PC-3 (cell line): ENCODE data around the gene ALG8. TPM values are rescaled to one million over a fixed set of nuclear protein-coding genes. Genes with fewer than 3 reads are reported as not detected.

Experiments
- ATAC-seq: fragments of 200-7000 bp; cut with Tn5 transposase; 2 replicates; pipeline ENCODE4 v1.9.1; 2020; ENCODE audit warnings: mild to moderate bottlenecking, moderate library complexity
- BruUV-seq: library from RNA; stranded (reverse); fragments of 400-500 nt; replicated peaks from 2 replicates; lab custom pipeline; 2021; lab: Mats Ljungman, UMichigan
- CTCF ChIA-PET: fragments of 300-600 bp; sonication (Branson Sonifier 250); formaldehyde crosslinking; loops from one replicate; lab custom pipeline; 2022; ENCODE audit warnings: antibody characterized with exemption; lab: Charles Lee
- POLR2A ChIA-PET: fragments of 300-600 bp; sonication (Branson Sonifier 250); formaldehyde crosslinking; loops from one replicate; lab custom pipeline; 2022; ENCODE audit warnings: antibody characterized with exemption; ENCODE audit not compliant: unreplicated experiment; lab: Charles Lee
- DNase-seq: peaks from one replicate; pipeline ENCODE4 v3.0.0-alpha.2; 2015
- H2AFZ ChIP-seq: fragments of 300-600 bp; sonication (generic); 2 replicates; pipeline ENCODE4 v1.6.0; 2016; ENCODE audit warnings: antibody characterized with exemption, low read length
- H3F3A ChIP-seq: fragments of 300-600 bp; sonication (generic); one replicate; pipeline ENCODE4 v1.6.0; 2017; ENCODE audit warnings: antibody characterized with exemption, low read length, control low read depth, mild to moderate bottlenecking; ENCODE audit not compliant: unreplicated experiment
- H3K27ac ChIP-seq: fragments of 300-600 bp; sonication (generic); 2 replicates; pipeline ENCODE4 v1.5.1; 2016; ENCODE audit warnings: mild to moderate bottlenecking, low read length
- H3K27me3 ChIP-seq: fragments of 300-600 bp; sonication (generic); 2 replicates; pipeline ENCODE4 v1.6.1; 2016; ENCODE audit warnings: low read length, mixed read lengths
- H3K36me3 ChIP-seq: fragments of 300-600 bp; sonication (generic); 2 replicates; pipeline ENCODE4 v1.6.1; 2016; ENCODE audit warnings: low read depth, mixed run types, low read length, mixed read lengths
- H3K4me1 ChIP-seq: fragments of 300-600 bp; sonication (generic); 2 replicates; pipeline ENCODE4 v1.5.1; 2016; ENCODE audit warnings: low read length; ENCODE audit not compliant: insufficient read depth
- H3K4me2 ChIP-seq: fragments of 300-600 bp; sonication (generic); 2 replicates; pipeline ENCODE4 v1.6.0; 2016; ENCODE audit warnings: low read length
- H3K4me3 ChIP-seq: fragments of 300-600 bp; sonication (generic); 2 replicates; pipeline ENCODE4 v1.5.1; 2016; ENCODE audit warnings: mild to moderate bottlenecking, low read length, mixed read lengths
- H3K79me2 ChIP-seq: fragments of 300-600 bp; sonication (generic); 2 replicates; pipeline ENCODE4 v1.6.1; 2017; ENCODE audit warnings: low read length, mixed read lengths
- H3K9ac ChIP-seq: fragments of 300-600 bp; sonication (generic); 2 replicates; pipeline ENCODE4 v1.6.0; 2016; ENCODE audit warnings: mild to moderate bottlenecking, low read length
- H3K9me2 ChIP-seq: fragments of 300-600 bp; sonication (generic); replicated peaks from 2 replicates; pipeline ENCODE4 v1.6.1; 2016; ENCODE audit warnings: mixed run types, low read length, mixed read lengths
- H3K9me3 ChIP-seq: fragments of 300-600 bp; sonication (generic); 2 replicates; pipeline ENCODE4 v1.6.1; 2016; ENCODE audit warnings: low read length, mixed read lengths
- H4K20me1 ChIP-seq: fragments of 300-600 bp; sonication (generic); 2 replicates; pipeline ENCODE4 v1.6.1; 2016; ENCODE audit warnings: low read length, mixed read lengths
- EZH2 ChIP-seq: fragments of 300-600 bp; sonication (generic); IDR thresholded peaks from one replicate; pipeline ENCODE4 v1.6.1; 2017; ENCODE audit warnings: antibody characterized with exemption, mild to moderate bottlenecking, low read length; ENCODE audit not compliant: unreplicated experiment
- EZH2phosphoT487 ChIP-seq: fragments of 300-600 bp; sonication (generic); IDR thresholded peaks from 2 replicates; pipeline ENCODE4 v1.6.1; 2018; ENCODE audit warnings: mild to moderate bottlenecking, antibody characterized with exemption, low read length, borderline replicate concordance
- intact Hi-C: fragments of 100-400 bp; cut with micrococcal nuclease; formaldehyde crosslinking; loops from 2 replicates; pipeline ENCODE4 v1.9.0; 2023
- total RNA-seq: library from RNA; depleted of rRNA; stranded (reverse); fragments of >200 nt; gene quantifications from 2 replicates; pipeline ENCODE4 v1.2.3, GENCODE V29; 2014
- TF ChIP-seq, protein P1 (sequence below): fragments of 300-600 bp; sonication (generic); conservative IDR thresholded peaks from 2 replicates; pipeline ENCODE4 v1.5.1; 2017; ENCODE audit warnings: antibody characterized with exemption, low read depth, mild to moderate bottlenecking, low read length

Gene ALG8
- total RNA-seq, 1 experiment from 2014 or later: 73.6 TPM

- Histone ChIP-seq H3K9ac (no peak overlapping the region), H3F3A (no peaks in the 10 kb centered on the region), H3K27ac (no peak overlapping the region), H3K4me3 (no peak overlapping the region), H4K20me1 (no peaks in the 10 kb centered on the region), H3K4me2 (no peak overlapping the region), H3K27me3 (no peaks in the 10 kb centered on the region), H3K9me3 (no peaks in the 10 kb centered on the region), H3K9me2 (no peaks in the 10 kb centered on the region), H3K36me3 (no peaks in the 10 kb centered on the region), H2AFZ (no peak overlapping the region), H3K79me2 (no peaks in the 10 kb centered on the region), H3K4me1 (no peaks in the 10 kb centered on the region)
- peak; percentile 19 for DNase-seq
- intact Hi-C loops: no loop called here
- no TSS peak for BruUV-seq
- peak; percentile 24; the same call in 1 of the 2 replicates for ATAC-seq
- POLR2A ChIA-PET: no interaction called here
- CTCF ChIA-PET: no interaction called here
- TF ChIP-seq EZH2 (no peak), EZH2phosphoT487 (no peak)
- TF ChIP-seq, protein P1, sequence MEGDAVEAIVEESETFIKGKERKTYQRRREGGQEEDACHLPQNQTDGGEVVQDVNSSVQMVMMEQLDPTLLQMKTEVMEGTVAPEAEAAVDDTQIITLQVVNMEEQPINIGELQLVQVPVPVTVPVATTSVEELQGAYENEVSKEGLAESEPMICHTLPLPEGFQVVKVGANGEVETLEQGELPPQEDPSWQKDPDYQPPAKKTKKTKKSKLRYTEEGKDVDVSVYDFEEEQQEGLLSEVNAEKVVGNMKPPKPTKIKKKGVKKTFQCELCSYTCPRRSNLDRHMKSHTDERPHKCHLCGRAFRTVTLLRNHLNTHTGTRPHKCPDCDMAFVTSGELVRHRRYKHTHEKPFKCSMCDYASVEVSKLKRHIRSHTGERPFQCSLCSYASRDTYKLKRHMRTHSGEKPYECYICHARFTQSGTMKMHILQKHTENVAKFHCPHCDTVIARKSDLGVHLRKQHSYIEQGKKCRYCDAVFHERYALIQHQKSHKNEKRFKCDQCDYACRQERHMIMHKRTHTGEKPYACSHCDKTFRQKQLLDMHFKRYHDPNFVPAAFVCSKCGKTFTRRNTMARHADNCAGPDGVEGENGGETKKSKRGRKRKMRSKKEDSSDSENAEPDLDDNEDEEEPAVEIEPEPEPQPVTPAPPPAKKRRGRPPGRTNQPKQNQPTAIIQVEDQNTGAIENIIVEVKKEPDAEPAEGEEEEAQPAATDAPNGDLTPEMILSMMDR: no peak
These were observed 16.9 kb upstream of the ALG8 start for GRCh38 chr11:78156127-78156844.

DNA sequence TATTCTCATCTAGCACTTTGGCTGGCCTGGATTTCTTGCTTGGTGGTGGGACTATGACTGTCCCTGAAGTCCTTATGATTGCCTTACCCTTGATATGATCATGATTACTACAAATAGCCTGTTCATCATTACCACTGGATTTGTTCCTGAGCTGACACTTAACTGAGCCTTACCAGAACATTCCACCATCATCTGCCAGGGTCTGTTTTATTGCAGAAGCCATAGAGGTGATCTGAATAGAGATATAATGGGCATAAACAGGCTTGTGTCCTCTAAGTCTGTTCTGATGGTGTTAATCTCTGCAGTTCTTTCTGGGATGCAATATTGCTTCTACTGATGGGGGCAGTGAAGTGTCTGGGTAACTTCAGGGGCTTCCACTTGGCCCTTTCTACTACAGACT is 12.4 kb upstream of the ALG8 start:
- Histone ChIP-seq H3K9me2 (no peaks in the 10 kb centered on the region), H3K9ac (no peak overlapping the region), H3K4me3 (no peak overlapping the region), H3K9me3 (no peaks in the 10 kb centered on the region), H3K4me2 (no peak overlapping the region), H3K27ac (no peak overlapping the region), H3K27me3 (no peaks in the 10 kb centered on the region), H4K20me1 (no peaks in the 10 kb centered on the region), H3F3A (no peaks in the 10 kb centered on the region), H3K79me2 (no peaks in the 10 kb centered on the region), H3K36me3 (no peaks in the 10 kb centered on the region), H2AFZ (no peak overlapping the region), H3K4me1 (peaks cover 8% of the 10 kb centered on the region)
- no TSS peak for BruUV-seq
- no peak for TF ChIP-seq EZH2phosphoT487
- TF ChIP-seq, protein P1: no peak
- no peak for TF ChIP-seq EZH2
- no peak for ATAC-seq
- no peak for DNase-seq
- intact Hi-C loops: no loop called here
- ChIA-PET CTCF (no interaction called here), POLR2A (no interaction called here)

DNA sequence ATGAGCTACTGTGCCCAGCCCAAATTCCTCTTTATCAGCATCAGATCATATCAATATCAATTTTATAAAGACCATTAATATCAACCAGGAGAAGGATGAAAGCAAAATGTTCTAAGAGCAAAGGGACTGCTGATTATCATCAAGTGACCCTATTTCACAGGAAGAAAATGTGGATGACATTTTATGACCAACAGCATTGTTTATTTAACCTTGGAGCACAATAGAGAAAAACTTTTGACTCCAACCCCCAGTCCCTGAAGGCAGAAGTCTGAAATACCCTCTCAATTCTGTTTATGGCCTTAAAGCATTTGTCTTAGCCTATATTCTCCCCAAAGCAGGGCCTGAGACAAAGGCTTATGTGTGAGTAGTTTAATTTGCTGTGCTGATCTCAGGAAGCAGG is 11.3 kb upstream of the ALG8 start:
- BruUV-seq: no TSS peak
- intact Hi-C loops: no loop called here
- POLR2A ChIA-PET: interaction anchor here (0.5 kb wide), 1 partner anchor 422 kb away, joined by 5 read pairs; no protein-coding TSS in a partner anchor

More for the DNA sequence above, 11.3 kb upstream of the ALG8 start:
- H3K9me2 ChIP-seq: no peaks in the 10 kb centered on the region
- no peaks in the 10 kb centered on the region for H4K20me1 ChIP-seq
- H3F3A ChIP-seq: no peaks in the 10 kb centered on the region
- no peaks in the 10 kb centered on the region for H3K9me3 ChIP-seq
- DNase-seq (no peak), ATAC-seq (no peak)
- peaks cover 8% of the 10 kb centered on the region for H3K4me1 ChIP-seq
- H3K79me2 ChIP-seq: no peaks in the 10 kb centered on the region
- H2AFZ ChIP-seq: no peak overlapping the region
- no peak overlapping the region for H3K9ac ChIP-seq
- no peak overlapping the region for H3K4me3 ChIP-seq
- no peak overlapping the region for H3K27ac ChIP-seq
- no peaks in the 10 kb centered on the region for H3K36me3 ChIP-seq
- CTCF ChIA-PET: no interaction called here
- H3K27me3 ChIP-seq: no peaks in the 10 kb centered on the region
- no peak overlapping the region for H3K4me2 ChIP-seq
- TF ChIP-seq EZH2phosphoT487: no peak
- TF ChIP-seq, protein P1: no peak
- no peak for TF ChIP-seq EZH2
